Measurements from ENCODE around the gene RPS6KB2. TPM values are rescaled to one million over a fixed set of nuclear protein-coding genes. Genes with fewer than 3 reads are reported as not detected.
A peak's percentile ranks its signal among the peaks of the same experiment; 100 is the strongest.

Gene RPS6KB2
- total and polyA plus RNA-seq, 9 of the 15 experiments (the other 6 are each of a cell fraction or from before 2014, with no cell fraction given): 0.42 to 122 (median 82.6) TPM

GRCh38 chr11:67441731-67442351 is 13.5 kb downstream of the RPS6KB2 start:
- no peak overlapping the region for H3K4me3 ChIP-seq
- DNase-seq (ENCODE audit: extremely low read depth in 1 of 4, low spot score in 3 of 4): no peak
- FAIRE-seq: no peak
- CTCF ChIA-PET (ENCODE audit: low intra/inter-chr PET ratio): no interaction called here
- H3K4me2 ChIP-seq (ENCODE audit: insufficient read depth, low read length): no peak overlapping the region
- POLR2A ChIA-PET: interaction anchor here (0.9 to 1.0 kb wide), 2 partner anchors 9 to 10 kb away, joined by 3 to 6 read pairs; no protein-coding TSS in a partner anchor
- TSS peak; percentile 46 for BruUV-seq (replicated peaks)
- H3K36me3 ChIP-seq (ENCODE audit: control insufficient read depth, insufficient read depth, low read length): peaks cover 51% of the 10 kb centered on the region; the same call in 2 of the 3 replicates
- no peaks in the 10 kb centered on the region for H3K9me3 ChIP-seq (replicated peaks; ENCODE audit: control insufficient read depth, insufficient read depth, low read depth, low read length)
- in situ Hi-C loops (cut with MboI): no loop called here
- peaks cover 13% of the 10 kb centered on the region for H3K79me2 ChIP-seq (ENCODE audit: control insufficient read depth, insufficient read depth, low read length)
- WGBS (ENCODE audit: insufficient coverage, low coverage, missing lambda C conversion rate): 83% methylated on average over 18 of the region's 28 CpGs
- no peaks in the 10 kb centered on the region for H4K20me1 ChIP-seq (replicated peaks; ENCODE audit: control insufficient read depth, insufficient read depth, low read length)
- intact Hi-C loops (cut with micrococcal nuclease): no loop called here
- peak overlapping the region in 1 of 2 experiments; percentile 67; a peak in 1 of 4 replicates for H3K9ac ChIP-seq (ENCODE audit: insufficient read depth in 1 of 2, low read depth in 2 of 2, low read length in 2 of 2)
- H3K4me1 ChIP-seq (replicated peaks in 1 of 2; ENCODE audit: control insufficient read depth in 2 of 2, insufficient read depth in 2 of 2, low read length in 2 of 2): peaks cover 7 to 76% of the 10 kb centered on the region in 2 experiments
- no peaks in the 10 kb centered on the region for H3K9me1 ChIP-seq (ENCODE audit: control insufficient read depth, insufficient read depth, low read length)
- H3K27me3 ChIP-seq (ENCODE audit: control insufficient read depth in 2 of 2, insufficient read depth in 2 of 2, low read length in 2 of 2): no peaks in the 10 kb centered on the region
- H2AFZ ChIP-seq (ENCODE audit: low read depth, low read length): no peak overlapping the region
- H3K27ac ChIP-seq (ENCODE audit: extremely low read depth, low read depth, low read length): no peak overlapping the region
- ATAC-seq: peak; percentile 1; the same call in 1 of the 3 replicates
- TF ChIP-seq YBX1 (IDR thresholded peaks at IDR 0.05) (no peak), FOXP1 (CRISPR knock-in tag; IDR thresholded peaks at IDR 0.05) (no peak), ZNF318 (IDR thresholded peaks at IDR 0.05; ENCODE audit: borderline replicate concordance in 1 of 2, low read depth in 1 of 2) (no peak), ZNF407 (IDR thresholded peaks at IDR 0.05; ENCODE audit: low read depth) (no peak)

All from K562 (cell line).